HepG2 (cell line): ENCODE results near the gene KLHL21. TPM values are rescaled to one million over a fixed set of nuclear protein-coding genes. Genes with fewer than 3 reads are reported as not detected.

ENCODE experiments used
- AGO2 ChIP-seq: fragments of 200-400 bp; formaldehyde crosslinking; optimal IDR thresholded peaks from 2 replicates; pipeline ENCODE3; 2017; ENCODE audit warnings: mild to moderate bottlenecking, low read depth, low read length, moderate library complexity
- ARNTL ChIP-seq: sonication (generic); formaldehyde crosslinking; IDR thresholded peaks from 2 replicates; pipeline ENCODE4 v1.4.0; 2020; ENCODE audit warnings: mild to moderate bottlenecking, missing genetic modification reagents
- ASH2L ChIP-seq: fragments of 300-600, 200-600 bp; sonication (generic); IDR thresholded peaks from 2 replicates; pipeline ENCODE4 v1.7.0; 2017; ENCODE audit warnings: low read depth, mild to moderate bottlenecking, moderate library complexity, mixed read lengths, low read length; ENCODE audit not compliant: insufficient read length
- ATAD3A ChIP-seq: sonication (generic); formaldehyde crosslinking; IDR thresholded peaks from 2 replicates; pipeline ENCODE4 v1.4.0; 2020; ENCODE audit warnings: missing genetic modification reagents
- CBX2 ChIP-seq, 2 experiments: fragments of 200-600 bp in 1 of 2; sonication (generic); formaldehyde crosslinking in 1 of 2; IDR thresholded peaks; 2 replicates each; pipeline versions ENCODE4 v1.7.0 to v1.8.1; 2018 to 2022; ENCODE audit warnings: low read depth in 2 of 2, low read length in 1 of 2, mild to moderate bottlenecking in 1 of 2, missing genetic modification reagents in 1 of 2
- FIP1L1 ChIP-seq: fragments of 200-400 bp; formaldehyde crosslinking; IDR thresholded peaks from 2 replicates; pipeline ENCODE4 v1.6.1; 2018; ENCODE audit warnings: low read depth, mild to moderate bottlenecking, low read length, moderate library complexity, borderline replicate concordance; ENCODE audit not compliant: insufficient read depth
- FOSL1 ChIP-seq: sonication (generic); formaldehyde crosslinking; IDR thresholded peaks from 2 replicates; pipeline ENCODE4 v1.9.0; 2021; ENCODE audit warnings: missing genetic modification reagents, borderline replicate concordance
- PAF1 ChIP-seq: IDR thresholded peaks from 2 replicates; pipeline ENCODE4 v1.6.1; 2016; ENCODE audit warnings: missing genetic modification reagents, missing compliant biosample characterization
- RCOR2 ChIP-seq: IDR thresholded peaks from 2 replicates; pipeline ENCODE4 v1.6.1; 2016; ENCODE audit warnings: missing biosample characterization, missing genetic modification reagents
- RNF2 ChIP-seq: fragments of 450-650 bp; conservative IDR thresholded peaks from 2 replicates; pipeline ENCODE4 v1.6.1; 2016; ENCODE audit warnings: low read depth
- SALL2 ChIP-seq: sonication (generic); formaldehyde crosslinking; IDR thresholded peaks from 2 replicates; pipeline ENCODE4 v1.8.1; 2023; ENCODE audit warnings: mild to moderate bottlenecking, missing genetic modification reagents, inconsistent platforms
- SMAD1 ChIP-seq: sonication (generic); formaldehyde crosslinking; IDR thresholded peaks from 2 replicates; pipeline ENCODE4 v1.4.0; 2020; ENCODE audit warnings: missing genetic modification reagents, low read depth, mild to moderate bottlenecking, borderline replicate concordance
- STAT5B ChIP-seq: sonication (generic); formaldehyde crosslinking; IDR thresholded peaks from 2 replicates; pipeline ENCODE4 v1.4.0; 2020; ENCODE audit warnings: missing genetic modification reagents
- UBTF ChIP-seq: sonication (generic); formaldehyde crosslinking; IDR thresholded peaks from 2 replicates; pipeline ENCODE4 v1.4.0; 2020; ENCODE audit warnings: mild to moderate bottlenecking, missing genetic modification reagents
- ZBTB38 ChIP-seq: sonication (generic); formaldehyde crosslinking; IDR thresholded peaks from 2 replicates; pipeline ENCODE4 v1.5.1; 2020; ENCODE audit warnings: mild to moderate bottlenecking, missing genetic modification reagents
- ZNF432 ChIP-seq: sonication (generic); formaldehyde crosslinking; IDR thresholded peaks from 2 replicates; pipeline ENCODE4 v1.5.0; 2020; ENCODE audit warnings: missing genetic modification reagents, mild to moderate bottlenecking, borderline replicate concordance
- polyA plus RNA-seq, 8 experiments: library from polyadenylated mRNA; depleted of rRNA in 3 of 8; stranded (reverse) in 7 of 8; unstranded in 1 of 8; fragments of >200 nt; fragmentation: Illumina TruSeq in 4 of 8; extraction: Trizol in 4 of 8; gene quantifications; 2 replicates each; pipeline versions ENCODE4 v1.2.1 to v1.2.3, GENCODE V29; 2011 to 2016; ENCODE audit warnings: low read depth in 4 of 8, missing spikeins in 1 of 8, mixed read lengths in 1 of 8; ENCODE audit not compliant: insufficient read depth in 1 of 8
- total RNA-seq, 5 experiments: library from RNA; depleted of rRNA; stranded (reverse); fragments of >200 nt; fragmentation: Illumina TruSeq; extraction: Trizol; gene quantifications; 2 replicates each; pipeline ENCODE4 v1.2.3, GENCODE V29; 2016; ENCODE audit warnings: low read depth in 1 of 5
- TF ChIP-seq, protein P1 (sequence below), 2 experiments: sonication (generic) in 1 of 2; formaldehyde crosslinking in 1 of 2; IDR thresholded peaks; 2 replicates each; pipeline versions ENCODE4 v1.4.0 to v1.6.1; 2018 to 2020; ENCODE audit warnings: missing genetic modification reagents in 2 of 2, borderline replicate concordance in 1 of 2, low read depth in 1 of 2, mild to moderate bottlenecking in 1 of 2, missing biosample characterization in 1 of 2
- TF ChIP-seq, protein P2 (sequence below): sonication (generic); formaldehyde crosslinking; IDR thresholded peaks from 2 replicates; pipeline ENCODE4 v1.5.1; 2020; ENCODE audit warnings: mild to moderate bottlenecking, moderate library complexity, missing genetic modification reagents
- TF ChIP-seq, protein P3 (sequence below): sonication (generic); formaldehyde crosslinking; IDR thresholded peaks from 2 replicates; pipeline ENCODE4 v1.4.0; 2020; ENCODE audit warnings: low read depth, mild to moderate bottlenecking, missing genetic modification reagents

The KLHL21 gene
- total and polyA plus RNA-seq, 2 of the 13 experiments (the other 11 are each of a cell fraction or from before 2014, with no cell fraction given) = 14.8 to 25.0 TPM

DNA sequence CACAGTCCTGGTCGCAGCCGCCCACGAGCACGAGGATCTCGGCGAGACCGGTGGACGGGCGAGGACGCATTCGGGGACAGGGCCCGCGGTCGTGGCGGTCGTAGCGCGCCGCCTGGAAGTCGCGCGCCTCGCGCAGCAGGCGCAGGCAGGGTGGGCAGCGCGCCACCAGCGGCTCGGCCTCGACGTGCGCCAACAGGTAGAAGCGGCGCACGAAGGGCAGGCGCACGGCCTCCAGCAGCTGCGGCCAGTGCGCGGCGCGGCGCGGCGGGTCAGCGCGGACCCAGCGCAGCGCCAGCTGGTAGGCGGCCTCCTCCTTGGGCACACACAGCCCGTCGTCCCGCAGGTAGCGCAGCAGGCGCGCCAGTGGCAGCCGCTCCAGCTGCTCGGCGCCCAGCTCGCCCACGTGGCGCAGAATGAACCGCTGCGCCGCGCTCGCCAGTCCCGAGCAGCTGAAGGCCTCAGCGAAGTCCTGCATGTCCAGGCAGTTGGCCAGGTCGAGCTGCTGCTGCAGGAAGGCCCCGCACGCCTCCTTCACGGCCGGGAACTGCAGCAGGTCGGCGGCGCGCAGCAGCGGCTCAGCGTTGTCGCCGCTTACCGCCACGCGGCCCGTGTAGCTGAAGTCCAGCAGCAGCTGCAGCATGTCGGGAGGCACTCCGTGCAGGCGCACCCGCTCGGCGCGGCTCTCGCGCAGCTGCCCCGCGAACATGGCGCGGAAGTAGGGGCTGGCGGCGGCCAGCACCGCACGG is 573 bp downstream of the KLHL21 start (continued):
- TF ChIP-seq, protein P1, sequence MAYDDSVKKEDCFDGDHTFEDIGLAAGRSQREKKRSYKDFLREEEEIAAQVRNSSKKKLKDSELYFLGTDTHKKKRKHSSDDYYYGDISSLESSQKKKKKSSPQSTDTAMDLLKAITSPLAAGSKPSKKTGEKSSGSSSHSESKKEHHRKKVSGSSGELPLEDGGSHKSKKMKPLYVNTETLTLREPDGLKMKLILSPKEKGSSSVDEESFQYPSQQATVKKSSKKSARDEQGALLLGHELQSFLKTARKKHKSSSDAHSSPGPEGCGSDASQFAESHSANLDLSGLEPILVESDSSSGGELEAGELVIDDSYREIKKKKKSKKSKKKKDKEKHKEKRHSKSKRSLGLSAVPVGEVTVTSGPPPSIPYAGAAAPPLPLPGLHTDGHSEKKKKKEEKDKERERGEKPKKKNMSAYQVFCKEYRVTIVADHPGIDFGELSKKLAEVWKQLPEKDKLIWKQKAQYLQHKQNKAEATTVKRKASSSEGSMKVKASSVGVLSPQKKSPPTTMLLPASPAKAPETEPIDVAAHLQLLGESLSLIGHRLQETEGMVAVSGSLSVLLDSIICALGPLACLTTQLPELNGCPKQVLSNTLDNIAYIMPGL (CRISPR knock-in tag; IDR thresholded peaks at IDR 0.05; ENCODE audit: borderline replicate concordance in 1 of 2, low read depth in 1 of 2) = peak in 1 of 2 experiments; percentile 18; a peak in 3 of 4 replicates
- TF ChIP-seq FIP1L1 (no peak), UBTF (CRISPR knock-in tag) (peak; percentile 90), PAF1 (CRISPR knock-in tag) (no peak), RCOR2 (CRISPR knock-in tag) (no peak), SALL2 (peak; percentile 81; the same call in 1 of the 2 replicates), ZNF432 (CRISPR knock-in tag) (no peak), ARNTL (CRISPR knock-in tag) (no peak; the same call in 1 of the 2 replicates), ZBTB38 (CRISPR knock-in tag) (peak; percentile 30; the same call in 1 of the 2 replicates), RNF2 (0 out of 2 replicates have a peak, but pooled peaks have one; percentile 32), SMAD1 (CRISPR knock-in tag) (no peak), CBX2 (IDR thresholded peaks at IDR 0.05; ENCODE audit: low read depth, low read length) (no peak), CBX2 (CRISPR knock-in tag; IDR thresholded peaks at IDR 0.05; ENCODE audit: low read depth) (peak; percentile 31; the same call in 1 of the 2 replicates), AGO2 (peak; percentile 82), FOSL1 (no peak), STAT5B (CRISPR knock-in tag) (no peak), ASH2L (peak; percentile 47), ATAD3A (CRISPR knock-in tag) (no peak)
- TF ChIP-seq, protein P2, sequence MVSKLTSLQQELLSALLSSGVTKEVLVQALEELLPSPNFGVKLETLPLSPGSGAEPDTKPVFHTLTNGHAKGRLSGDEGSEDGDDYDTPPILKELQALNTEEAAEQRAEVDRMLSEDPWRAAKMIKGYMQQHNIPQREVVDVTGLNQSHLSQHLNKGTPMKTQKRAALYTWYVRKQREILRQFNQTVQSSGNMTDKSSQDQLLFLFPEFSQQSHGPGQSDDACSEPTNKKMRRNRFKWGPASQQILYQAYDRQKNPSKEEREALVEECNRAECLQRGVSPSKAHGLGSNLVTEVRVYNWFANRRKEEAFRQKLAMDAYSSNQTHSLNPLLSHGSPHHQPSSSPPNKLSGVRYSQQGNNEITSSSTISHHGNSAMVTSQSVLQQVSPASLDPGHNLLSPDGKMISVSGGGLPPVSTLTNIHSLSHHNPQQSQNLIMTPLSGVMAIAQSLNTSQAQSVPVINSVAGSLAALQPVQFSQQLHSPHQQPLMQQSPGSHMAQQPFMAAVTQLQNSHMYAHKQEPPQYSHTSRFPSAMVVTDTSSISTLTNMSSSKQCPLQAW (CRISPR knock-in tag) = no peak
- TF ChIP-seq, protein P3, sequence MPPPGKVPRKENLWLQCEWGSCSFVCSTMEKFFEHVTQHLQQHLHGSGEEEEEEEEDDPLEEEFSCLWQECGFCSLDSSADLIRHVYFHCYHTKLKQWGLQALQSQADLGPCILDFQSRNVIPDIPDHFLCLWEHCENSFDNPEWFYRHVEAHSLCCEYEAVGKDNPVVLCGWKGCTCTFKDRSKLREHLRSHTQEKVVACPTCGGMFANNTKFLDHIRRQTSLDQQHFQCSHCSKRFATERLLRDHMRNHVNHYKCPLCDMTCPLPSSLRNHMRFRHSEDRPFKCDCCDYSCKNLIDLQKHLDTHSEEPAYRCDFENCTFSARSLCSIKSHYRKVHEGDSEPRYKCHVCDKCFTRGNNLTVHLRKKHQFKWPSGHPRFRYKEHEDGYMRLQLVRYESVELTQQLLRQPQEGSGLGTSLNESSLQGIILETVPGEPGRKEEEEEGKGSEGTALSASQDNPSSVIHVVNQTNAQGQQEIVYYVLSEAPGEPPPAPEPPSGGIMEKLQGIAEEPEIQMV (CRISPR knock-in tag) = no peak
